HepG2 (cell line): ENCODE data around the gene MAST1. TPM values are rescaled to one million over a fixed set of nuclear protein-coding genes. Genes with fewer than 3 reads are reported as not detected.

Experiments
- CBFB ChIP-seq: sonication (generic); formaldehyde crosslinking; IDR thresholded peaks from 2 replicates; pipeline ENCODE4 v1.4.0; 2020; ENCODE audit warnings: missing genetic modification reagents
- CENPBD1 ChIP-seq: sonication (generic); formaldehyde crosslinking; IDR thresholded peaks from 2 replicates; pipeline ENCODE4 v1.8.0; 2022; ENCODE audit warnings: missing genetic modification reagents, low read depth, mild to moderate bottlenecking, borderline replicate concordance
- FOSL1 ChIP-seq: sonication (generic); formaldehyde crosslinking; IDR thresholded peaks from 2 replicates; pipeline ENCODE4 v1.9.0; 2021; ENCODE audit warnings: missing genetic modification reagents, borderline replicate concordance
- GATAD2A ChIP-seq: IDR thresholded peaks from 2 replicates; pipeline ENCODE4 v1.6.1; 2016
- HDAC6 ChIP-seq: fragments of 200-600 bp; sonication (generic); IDR thresholded peaks from 2 replicates; pipeline ENCODE4 v1.7.0; 2017; ENCODE audit warnings: mild to moderate bottlenecking, antibody characterized with exemption, low read length, low read depth
- KLF6 ChIP-seq: IDR thresholded peaks from 2 replicates; pipeline ENCODE4 v1.8.0; 2016; ENCODE audit warnings: missing biosample characterization, missing genetic modification reagents
- MNT ChIP-seq: fragments of 450-650 bp; IDR thresholded peaks from 2 replicates; pipeline ENCODE4 v1.6.1; 2016
- NAIF1 ChIP-seq: sonication (generic); formaldehyde crosslinking; IDR thresholded peaks from 2 replicates; pipeline ENCODE4 v1.5.0; 2020; ENCODE audit warnings: mild to moderate bottlenecking, missing genetic modification reagents, borderline replicate concordance
- NFYB ChIP-seq: sonication (generic); formaldehyde crosslinking; IDR thresholded peaks from 2 replicates; pipeline ENCODE4 v1.4.0; 2020; ENCODE audit warnings: missing genetic modification reagents
- PAXIP1 ChIP-seq: sonication (generic); formaldehyde crosslinking; conservative IDR thresholded peaks from 2 replicates; pipeline ENCODE4 v1.4.0; 2020; ENCODE audit warnings: mild to moderate bottlenecking, missing genetic modification reagents, moderate library complexity
- RXRA ChIP-seq: sonication (generic); formaldehyde crosslinking; IDR thresholded peaks from 2 replicates; pipeline ENCODE4 v1.5.1; 2020; ENCODE audit warnings: missing genetic modification reagents
- TOE1 ChIP-seq: sonication (generic); formaldehyde crosslinking; IDR thresholded peaks from 2 replicates; pipeline ENCODE4 v1.4.0; 2020; ENCODE audit warnings: mild to moderate bottlenecking, missing genetic modification reagents
- ZGPAT ChIP-seq: IDR thresholded peaks from 2 replicates; pipeline ENCODE4 v1.6.1; 2016; ENCODE audit warnings: mild to moderate bottlenecking
- ZNF3 ChIP-seq: IDR thresholded peaks from 2 replicates; pipeline ENCODE4 v1.7.0; 2017; ENCODE audit warnings: inconsistent platforms
- ZNF33B ChIP-seq: sonication (generic); formaldehyde crosslinking; IDR thresholded peaks from 2 replicates; pipeline ENCODE4 v1.5.1; 2020; ENCODE audit warnings: mild to moderate bottlenecking, missing genetic modification reagents
- ZNF432 ChIP-seq: sonication (generic); formaldehyde crosslinking; IDR thresholded peaks from 2 replicates; pipeline ENCODE4 v1.5.0; 2020; ENCODE audit warnings: missing genetic modification reagents, mild to moderate bottlenecking, borderline replicate concordance
- ZNF883 ChIP-seq: sonication (generic); formaldehyde crosslinking; IDR thresholded peaks from 2 replicates; pipeline ENCODE4 v1.5.1; 2020; ENCODE audit warnings: mild to moderate bottlenecking, missing genetic modification reagents; ENCODE audit errors: not compliant biosample characterization
- polyA plus RNA-seq, 8 experiments: library from polyadenylated mRNA; depleted of rRNA in 3 of 8; stranded (reverse) in 7 of 8; unstranded in 1 of 8; fragments of >200 nt; fragmentation: Illumina TruSeq in 4 of 8; extraction: Trizol in 4 of 8; gene quantifications; 2 replicates each; pipeline versions ENCODE4 v1.2.1 to v1.2.3, GENCODE V29; 2011 to 2016; ENCODE audit warnings: low read depth in 4 of 8, missing spikeins in 1 of 8, mixed read lengths in 1 of 8; ENCODE audit not compliant: insufficient read depth in 1 of 8
- total RNA-seq, 5 experiments: library from RNA; depleted of rRNA; stranded (reverse); fragments of >200 nt; fragmentation: Illumina TruSeq; extraction: Trizol; gene quantifications; 2 replicates each; pipeline ENCODE4 v1.2.3, GENCODE V29; 2016; ENCODE audit warnings: low read depth in 1 of 5
- TF ChIP-seq, protein P1 (sequence below): sonication (generic); formaldehyde crosslinking; IDR thresholded peaks from 2 replicates; pipeline ENCODE4 v1.4.0; 2020; ENCODE audit warnings: missing genetic modification reagents

The MAST1 gene
- total and polyA plus RNA-seq, 2 of the 13 experiments (the other 11 are each of a cell fraction or from before 2014, with no cell fraction given): 0.73 to 4.7 TPM

- TF ChIP-seq, protein P1, sequence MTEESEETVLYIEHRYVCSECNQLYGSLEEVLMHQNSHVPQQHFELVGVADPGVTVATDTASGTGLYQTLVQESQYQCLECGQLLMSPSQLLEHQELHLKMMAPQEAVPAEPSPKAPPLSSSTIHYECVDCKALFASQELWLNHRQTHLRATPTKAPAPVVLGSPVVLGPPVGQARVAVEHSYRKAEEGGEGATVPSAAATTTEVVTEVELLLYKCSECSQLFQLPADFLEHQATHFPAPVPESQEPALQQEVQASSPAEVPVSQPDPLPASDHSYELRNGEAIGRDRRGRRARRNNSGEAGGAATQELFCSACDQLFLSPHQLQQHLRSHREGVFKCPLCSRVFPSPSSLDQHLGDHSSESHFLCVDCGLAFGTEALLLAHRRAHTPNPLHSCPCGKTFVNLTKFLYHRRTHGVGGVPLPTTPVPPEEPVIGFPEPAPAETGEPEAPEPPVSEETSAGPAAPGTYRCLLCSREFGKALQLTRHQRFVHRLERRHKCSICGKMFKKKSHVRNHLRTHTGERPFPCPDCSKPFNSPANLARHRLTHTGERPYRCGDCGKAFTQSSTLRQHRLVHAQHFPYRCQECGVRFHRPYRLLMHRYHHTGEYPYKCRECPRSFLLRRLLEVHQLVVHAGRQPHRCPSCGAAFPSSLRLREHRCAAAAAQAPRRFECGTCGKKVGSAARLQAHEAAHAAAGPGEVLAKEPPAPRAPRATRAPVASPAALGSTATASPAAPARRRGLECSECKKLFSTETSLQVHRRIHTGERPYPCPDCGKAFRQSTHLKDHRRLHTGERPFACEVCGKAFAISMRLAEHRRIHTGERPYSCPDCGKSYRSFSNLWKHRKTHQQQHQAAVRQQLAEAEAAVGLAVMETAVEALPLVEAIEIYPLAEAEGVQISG (CRISPR knock-in tag): no peak
- TF ChIP-seq ZNF3 (CRISPR knock-in tag): no peak
- 0 out of 2 replicates have a peak, but pooled peaks have one; percentile 45 for TF ChIP-seq GATAD2A (CRISPR knock-in tag)
- TF ChIP-seq HDAC6: no peak
- no peak for TF ChIP-seq FOSL1
- TF ChIP-seq NAIF1 (CRISPR knock-in tag): 0 out of 2 replicates have a peak, but pooled peaks have one; percentile 33
- TF ChIP-seq ZGPAT (CRISPR knock-in tag): no peak; the same call in 1 of the 2 replicates
- no peak for TF ChIP-seq ZNF33B (CRISPR knock-in tag)
- peak; percentile 46 for TF ChIP-seq PAXIP1 (CRISPR knock-in tag)
- peak; percentile 57 for TF ChIP-seq ZNF883 (CRISPR knock-in tag)
- TF ChIP-seq NFYB (CRISPR knock-in tag): no peak
- no peak for TF ChIP-seq KLF6 (CRISPR knock-in tag)
- no peak for TF ChIP-seq MNT
- TF ChIP-seq ZNF432 (CRISPR knock-in tag): no peak
- no peak for TF ChIP-seq TOE1 (CRISPR knock-in tag)
- TF ChIP-seq CBFB (CRISPR knock-in tag): no peak
- peak; percentile 50; the same call in 1 of the 2 replicates for TF ChIP-seq RXRA (CRISPR knock-in tag)
- no peak for TF ChIP-seq CENPBD1 (CRISPR knock-in tag)
These were observed 49.6 kb upstream of the MAST1 start (continued) for GRCh38 chr19:12788682-12789097.
